ENCODE results near the gene ASB5. TPM values are rescaled to one million over a fixed set of nuclear protein-coding genes. Genes with fewer than 3 reads are reported as not detected.

ASB5 gene
- total RNA-seq, 1 experiment from 2014 or later, result not detected

DNA sequence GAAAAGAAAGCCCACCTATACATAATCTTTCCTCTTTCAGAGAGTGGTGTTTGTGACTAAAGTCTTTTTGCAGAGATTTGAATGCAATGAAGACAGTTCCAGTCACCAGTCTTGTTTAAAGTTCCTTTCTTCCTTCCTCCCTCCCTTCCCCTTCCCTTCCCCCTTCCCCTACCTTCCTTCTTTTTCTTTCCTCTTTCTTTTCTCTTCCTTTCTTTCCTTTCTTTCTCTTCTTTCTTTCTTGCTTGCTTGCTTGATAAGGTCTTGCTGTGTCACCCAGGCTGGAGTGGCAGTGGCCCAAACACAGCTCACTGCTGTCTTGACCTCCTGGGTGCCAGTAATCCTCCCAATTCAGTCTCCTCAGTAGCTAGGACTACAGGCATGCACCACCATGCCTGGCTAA is 19.0 kb upstream of the ASB5 start:
- H3K9ac ChIP-seq (ENCODE audit: low read length), result no peak overlapping the region
- DNase-seq (ENCODE audit: low read depth, low spot score), result no peak
- H3K9me3 ChIP-seq (ENCODE audit: control insufficient read depth in 1 of 2, insufficient read depth in 1 of 2, low read depth in 1 of 2, low read length in 2 of 2), result no peaks in the 10 kb centered on the region
- H3K4me1 ChIP-seq (ENCODE audit: control insufficient read depth in 1 of 2, insufficient read depth in 2 of 2, low read length in 2 of 2), result no peaks in the 10 kb centered on the region
- no peak overlapping the region for H2AFZ ChIP-seq (ENCODE audit: low read depth, low read length, poor library complexity, severe bottlenecking)
- no peaks in the 10 kb centered on the region for H3K79me2 ChIP-seq (ENCODE audit: insufficient read depth, low read length)
- ChIA-PET RAD21 (ENCODE audit: low non-redundant PET in 1 of 2, low total read pairs in 2 of 2, uncharacterized antibody in 2 of 2, unreplicated experiment in 2 of 2) (no interaction called here), POLR2A (no interaction called here), CTCF (no interaction called here)
- H3K4me3 ChIP-seq (replicated peaks in 1 of 2; ENCODE audit: low read depth in 1 of 2, low read length in 2 of 2), result no peak overlapping the region
- no peak overlapping the region for H3K27ac ChIP-seq (ENCODE audit: low read depth, low read length)
- BruUV-seq (replicated peaks), result no TSS peak
- H3K4me2 ChIP-seq (ENCODE audit: low read length), result no peak overlapping the region
- no peaks in the 10 kb centered on the region for H4K20me1 ChIP-seq (ENCODE audit: insufficient read depth)
- intact Hi-C loops (cut with micrococcal nuclease), result no loop called here
- H3K27me3 ChIP-seq (ENCODE audit: insufficient read depth, low read length), result no peaks in the 10 kb centered on the region
- no peak for ATAC-seq
- H3K36me3 ChIP-seq (ENCODE audit: control insufficient read depth in 1 of 2, insufficient read depth in 2 of 2, low read length in 2 of 2), result no peaks in the 10 kb centered on the region
- H3K9me2 ChIP-seq (ENCODE audit: insufficient read depth), result no peaks in the 10 kb centered on the region
- TF ChIP-seq ZNF274 (IDR thresholded peaks at IDR 0.05; ENCODE audit: low read depth, low read length) (no peak), ELF1 (IDR thresholded peaks at IDR 0.05; ENCODE audit: borderline replicate concordance, low read depth) (no peak), SIN3A (IDR thresholded peaks at IDR 0.05; ENCODE audit: low read depth) (no peak), SRF (IDR thresholded peaks at IDR 0.05; ENCODE audit: low read depth) (no peak), POLR2AphosphoS5 (IDR thresholded peaks at IDR 0.05; ENCODE audit: low read depth, low read length) (no peak), JUND (IDR thresholded peaks at IDR 0.05) (no peak), EZH2 (IDR thresholded peaks at IDR 0.05) (no peak)
- TF ChIP-seq, protein P1, sequence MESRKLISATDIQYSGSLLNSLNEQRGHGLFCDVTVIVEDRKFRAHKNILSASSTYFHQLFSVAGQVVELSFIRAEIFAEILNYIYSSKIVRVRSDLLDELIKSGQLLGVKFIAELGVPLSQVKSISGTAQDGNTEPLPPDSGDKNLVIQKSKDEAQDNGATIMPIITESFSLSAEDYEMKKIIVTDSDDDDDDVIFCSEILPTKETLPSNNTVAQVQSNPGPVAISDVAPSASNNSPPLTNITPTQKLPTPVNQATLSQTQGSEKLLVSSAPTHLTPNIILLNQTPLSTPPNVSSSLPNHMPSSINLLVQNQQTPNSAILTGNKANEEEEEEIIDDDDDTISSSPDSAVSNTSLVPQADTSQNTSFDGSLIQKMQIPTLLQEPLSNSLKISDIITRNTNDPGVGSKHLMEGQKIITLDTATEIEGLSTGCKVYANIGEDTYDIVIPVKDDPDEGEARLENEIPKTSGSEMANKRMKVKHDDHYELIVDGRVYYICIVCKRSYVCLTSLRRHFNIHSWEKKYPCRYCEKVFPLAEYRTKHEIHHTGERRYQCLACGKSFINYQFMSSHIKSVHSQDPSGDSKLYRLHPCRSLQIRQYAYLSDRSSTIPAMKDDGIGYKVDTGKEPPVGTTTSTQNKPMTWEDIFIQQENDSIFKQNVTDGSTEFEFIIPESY (IDR thresholded peaks at IDR 0.05; ENCODE audit: extremely low read depth, insufficient replicate concordance, low read length), result no peak

DNA sequence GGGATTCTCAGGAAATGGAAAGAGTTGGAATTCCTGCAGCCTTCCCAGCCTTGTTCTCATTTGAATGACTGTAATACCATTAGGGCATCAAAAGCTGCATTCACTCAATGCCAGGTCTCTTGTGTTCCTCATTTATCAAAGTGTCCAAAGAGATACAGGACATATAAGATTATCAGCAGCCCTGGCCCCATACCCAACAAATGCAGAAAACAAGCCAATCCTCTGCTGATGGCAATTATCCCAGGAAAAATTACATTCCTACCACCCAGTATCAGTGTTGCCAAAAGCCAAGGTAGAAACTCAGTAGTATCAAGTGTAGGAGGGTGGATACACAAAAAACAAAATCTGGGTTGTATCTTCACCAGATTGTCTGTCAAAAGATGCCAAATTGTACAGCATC is 18.5 kb upstream of the ASB5 start:
- no peaks in the 10 kb centered on the region for H3K36me3 ChIP-seq (ENCODE audit: control insufficient read depth in 1 of 2, insufficient read depth in 2 of 2, low read length in 2 of 2)
- DNase-seq (ENCODE audit: low read depth, low spot score), result no peak
- intact Hi-C loops (cut with micrococcal nuclease), result no loop called here
- no peak overlapping the region for H3K4me2 ChIP-seq (ENCODE audit: low read length)
- ChIA-PET CTCF (no interaction called here), RAD21 (ENCODE audit: low non-redundant PET in 1 of 2, low total read pairs in 2 of 2, uncharacterized antibody in 2 of 2, unreplicated experiment in 2 of 2) (no interaction called here), POLR2A (no interaction called here)
- no peak for ATAC-seq
- no peaks in the 10 kb centered on the region for H3K79me2 ChIP-seq (ENCODE audit: insufficient read depth, low read length)
- H3K4me3 ChIP-seq (replicated peaks in 1 of 2; ENCODE audit: low read depth in 1 of 2, low read length in 2 of 2), result no peak overlapping the region
- no peak overlapping the region for H2AFZ ChIP-seq (ENCODE audit: low read depth, low read length, poor library complexity, severe bottlenecking)
- no peak overlapping the region for H3K27ac ChIP-seq (ENCODE audit: low read depth, low read length)
- no peak overlapping the region for H3K9ac ChIP-seq (ENCODE audit: low read length)
- H3K9me3 ChIP-seq (ENCODE audit: control insufficient read depth in 1 of 2, insufficient read depth in 1 of 2, low read depth in 1 of 2, low read length in 2 of 2), result no peaks in the 10 kb centered on the region
- no peaks in the 10 kb centered on the region for H3K9me2 ChIP-seq (ENCODE audit: insufficient read depth)
- H3K27me3 ChIP-seq (ENCODE audit: insufficient read depth, low read length), result no peaks in the 10 kb centered on the region
- no peaks in the 10 kb centered on the region for H4K20me1 ChIP-seq (ENCODE audit: insufficient read depth)
- no peaks in the 10 kb centered on the region for H3K4me1 ChIP-seq (ENCODE audit: control insufficient read depth in 1 of 2, insufficient read depth in 2 of 2, low read length in 2 of 2)
- BruUV-seq (replicated peaks), result no TSS peak
- TF ChIP-seq JUND (IDR thresholded peaks at IDR 0.05) (no peak), POLR2A (IDR thresholded peaks at IDR 0.05; ENCODE audit: borderline replicate concordance, extremely low read depth, insufficient read depth, insufficient read length) (no peak), ZFX (IDR thresholded peaks at IDR 0.05) (no peak), SIN3A (IDR thresholded peaks at IDR 0.05; ENCODE audit: low read depth) (no peak), RAD21 (IDR thresholded peaks at IDR 0.05; ENCODE audit: low read depth) (no peak)
- TF ChIP-seq, protein P1 (IDR thresholded peaks at IDR 0.05; ENCODE audit: extremely low read depth, insufficient replicate concordance, low read length), result no peak
- TF ChIP-seq, protein P2, sequence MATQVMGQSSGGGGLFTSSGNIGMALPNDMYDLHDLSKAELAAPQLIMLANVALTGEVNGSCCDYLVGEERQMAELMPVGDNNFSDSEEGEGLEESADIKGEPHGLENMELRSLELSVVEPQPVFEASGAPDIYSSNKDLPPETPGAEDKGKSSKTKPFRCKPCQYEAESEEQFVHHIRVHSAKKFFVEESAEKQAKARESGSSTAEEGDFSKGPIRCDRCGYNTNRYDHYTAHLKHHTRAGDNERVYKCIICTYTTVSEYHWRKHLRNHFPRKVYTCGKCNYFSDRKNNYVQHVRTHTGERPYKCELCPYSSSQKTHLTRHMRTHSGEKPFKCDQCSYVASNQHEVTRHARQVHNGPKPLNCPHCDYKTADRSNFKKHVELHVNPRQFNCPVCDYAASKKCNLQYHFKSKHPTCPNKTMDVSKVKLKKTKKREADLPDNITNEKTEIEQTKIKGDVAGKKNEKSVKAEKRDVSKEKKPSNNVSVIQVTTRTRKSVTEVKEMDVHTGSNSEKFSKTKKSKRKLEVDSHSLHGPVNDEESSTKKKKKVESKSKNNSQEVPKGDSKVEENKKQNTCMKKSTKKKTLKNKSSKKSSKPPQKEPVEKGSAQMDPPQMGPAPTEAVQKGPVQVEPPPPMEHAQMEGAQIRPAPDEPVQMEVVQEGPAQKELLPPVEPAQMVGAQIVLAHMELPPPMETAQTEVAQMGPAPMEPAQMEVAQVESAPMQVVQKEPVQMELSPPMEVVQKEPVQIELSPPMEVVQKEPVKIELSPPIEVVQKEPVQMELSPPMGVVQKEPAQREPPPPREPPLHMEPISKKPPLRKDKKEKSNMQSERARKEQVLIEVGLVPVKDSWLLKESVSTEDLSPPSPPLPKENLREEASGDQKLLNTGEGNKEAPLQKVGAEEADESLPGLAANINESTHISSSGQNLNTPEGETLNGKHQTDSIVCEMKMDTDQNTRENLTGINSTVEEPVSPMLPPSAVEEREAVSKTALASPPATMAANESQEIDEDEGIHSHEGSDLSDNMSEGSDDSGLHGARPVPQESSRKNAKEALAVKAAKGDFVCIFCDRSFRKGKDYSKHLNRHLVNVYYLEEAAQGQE (IDR thresholded peaks at IDR 0.05; ENCODE audit: low read depth), result no peak
